Epidermal melanocyte (primary cell): Measurements from ENCODE around the gene NUAK2.

ENCODE experiments used
- DNase-seq: peaks from one replicate; pipeline ENCODE4 v3.0.0; 2011; ENCODE audit warnings: low spot score; ENCODE audit not compliant: insufficient read length

Gene NUAK2

DNA sequence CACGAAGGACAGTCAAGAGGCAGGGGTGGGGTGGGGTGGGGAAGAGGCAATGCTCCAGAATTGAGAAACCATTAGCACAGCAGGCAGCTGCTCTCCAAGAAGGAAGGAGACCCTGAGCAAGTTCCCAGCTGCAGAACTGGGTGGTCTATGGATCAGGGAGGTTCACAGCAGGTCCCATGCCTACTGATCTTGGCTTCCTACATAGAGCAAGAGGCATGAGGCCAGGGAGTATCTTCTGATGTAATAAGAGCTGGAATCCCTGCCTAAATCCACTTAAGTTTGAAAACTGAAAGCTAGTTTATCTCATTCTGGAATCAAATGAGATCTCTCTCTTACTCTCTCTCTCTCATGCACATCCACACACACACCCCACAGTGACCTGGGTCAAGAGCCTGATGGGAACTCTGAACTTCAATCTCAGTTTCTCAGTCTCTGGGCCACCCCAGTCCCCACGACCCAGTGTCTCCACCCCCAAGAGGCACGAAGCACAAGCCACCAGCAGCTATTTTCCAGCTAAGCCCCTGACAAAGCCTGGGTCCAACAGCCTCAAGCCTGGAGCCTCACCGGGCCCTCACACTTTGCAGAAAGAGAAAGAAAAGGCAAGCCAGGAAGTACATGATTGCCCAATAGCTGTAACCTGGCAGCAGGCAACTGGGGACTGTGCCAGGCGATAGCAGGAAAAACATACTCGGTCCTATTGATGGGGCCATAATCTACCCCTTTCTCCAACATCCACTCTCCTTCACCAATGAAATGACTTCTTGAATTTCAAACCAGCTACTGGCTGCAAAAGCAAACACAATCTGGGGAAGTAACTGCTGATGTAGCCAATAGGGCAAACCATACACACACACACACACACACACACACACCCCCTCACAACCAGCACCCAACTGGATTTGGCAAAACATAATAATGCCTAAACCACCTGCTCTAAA is 2.2 kb downstream of the NUAK2 start:
- no peak for DNase-seq

DNA sequence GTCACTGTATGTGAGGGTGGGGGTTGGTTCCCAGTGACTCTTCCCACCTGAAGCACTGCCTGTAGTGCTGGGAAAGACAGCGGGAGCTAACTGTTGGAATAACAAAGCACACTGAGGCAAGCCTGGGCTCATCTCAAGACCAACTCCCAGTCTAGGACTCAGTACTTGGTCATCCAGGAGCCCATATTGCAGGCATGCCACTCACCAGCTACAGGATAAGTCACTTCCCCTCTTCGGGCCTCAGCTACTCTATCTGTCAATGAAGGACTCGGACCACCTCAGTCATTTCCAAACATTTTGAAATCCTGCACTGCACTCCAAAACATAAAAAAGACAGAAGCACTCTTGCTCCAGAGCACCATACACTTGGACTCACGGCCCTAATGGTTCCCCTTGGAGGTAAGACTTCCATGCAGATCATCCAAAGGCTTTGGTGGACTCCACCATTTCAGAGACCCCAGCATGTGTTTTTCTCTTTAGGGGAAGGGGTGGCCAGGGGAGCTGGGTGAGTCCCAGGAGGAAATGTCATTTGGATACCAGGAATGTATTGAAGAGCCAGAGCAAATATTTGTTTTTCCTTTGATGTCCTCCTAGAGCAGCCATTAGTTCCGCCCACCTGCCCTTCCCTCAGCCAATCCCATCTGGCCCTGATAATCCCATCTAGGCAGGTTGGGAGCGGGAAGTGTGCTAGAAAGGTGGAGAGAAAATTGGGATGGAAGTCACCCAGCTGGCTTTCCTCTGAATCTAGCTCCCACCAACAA is 3.1 kb downstream of the NUAK2 start:
- no peak for DNase-seq

DNA sequence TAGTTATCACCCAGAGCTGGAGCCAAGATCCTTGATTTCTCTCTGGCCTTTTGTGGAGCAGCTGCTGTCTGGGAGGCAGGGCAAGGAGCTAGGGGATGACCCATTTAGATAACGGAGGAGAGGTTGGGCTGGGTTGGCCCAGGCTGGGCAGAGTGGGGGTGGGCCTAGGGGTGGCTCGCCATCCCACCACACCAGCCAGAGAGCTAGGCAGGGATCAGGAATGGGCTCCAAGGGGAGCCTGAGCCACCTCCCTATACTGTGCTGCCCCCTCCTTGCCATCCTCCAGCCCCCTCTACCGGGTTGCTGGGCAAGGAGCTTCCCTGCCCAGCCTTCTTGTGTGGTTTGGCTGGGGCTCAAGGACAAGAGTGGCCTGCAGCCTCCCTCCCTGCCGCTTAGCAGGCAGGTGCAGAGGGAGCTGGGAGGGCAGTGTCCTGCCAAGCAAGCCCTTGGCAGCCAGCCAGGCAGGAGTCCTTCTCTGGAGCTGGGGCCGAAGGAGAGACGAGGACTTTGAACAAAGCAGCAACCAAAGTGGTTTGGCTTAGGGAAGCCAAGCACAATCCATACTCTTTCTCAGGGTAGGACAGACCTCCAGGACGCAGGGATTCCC is 4.1 kb downstream of the NUAK2 start:
- DNase-seq = no peak

DNA sequence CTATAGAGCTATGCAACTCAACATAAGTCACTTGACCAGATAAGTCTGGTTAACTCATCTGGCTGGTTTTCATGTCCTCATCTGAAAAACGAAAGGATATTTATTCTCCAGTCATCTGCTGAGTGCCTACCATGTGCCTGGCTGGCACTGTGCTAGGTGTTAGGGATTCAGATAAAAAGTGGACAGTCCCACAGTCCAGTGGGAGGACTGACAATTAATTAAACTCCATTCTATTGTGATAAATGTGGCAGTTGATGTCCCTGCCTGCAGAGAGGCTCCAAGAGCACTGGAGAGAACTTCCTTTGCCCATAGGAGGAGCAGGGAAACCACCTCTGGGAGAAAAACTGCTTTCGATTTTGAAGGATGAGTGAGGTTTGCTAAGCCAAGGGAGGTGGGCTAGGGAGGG is 5.4 kb downstream of the NUAK2 start:
- DNase-seq = no peak

DNA sequence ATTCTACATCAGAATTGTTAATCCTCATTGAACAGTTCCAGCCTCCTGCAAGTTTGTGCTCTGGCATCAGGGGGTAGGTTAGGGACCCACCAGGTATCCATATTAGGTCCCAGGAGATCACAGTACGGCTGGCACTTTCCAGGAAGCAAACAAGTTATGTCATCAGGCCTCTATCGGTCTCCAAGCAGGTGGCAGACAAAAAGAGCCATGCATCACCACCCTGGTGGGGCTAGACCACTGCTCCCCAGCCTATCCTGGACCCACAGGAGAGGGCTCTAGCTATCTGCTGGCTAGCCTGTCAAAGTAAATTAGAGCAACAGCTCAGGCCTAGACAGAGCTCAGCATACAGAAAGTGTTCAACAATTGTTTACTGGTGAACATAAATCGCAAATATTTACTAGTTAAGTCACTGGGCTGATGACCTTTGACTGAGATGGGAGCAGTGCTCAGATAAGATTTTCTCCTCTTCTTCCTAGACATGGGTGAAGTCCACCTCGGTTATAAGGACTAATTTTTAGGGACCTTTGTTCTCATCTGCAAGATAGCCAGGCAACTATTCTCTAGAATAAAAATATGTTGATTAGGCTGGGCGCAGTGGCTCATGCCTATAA is 6.4 kb downstream of the NUAK2 start:
- no peak for DNase-seq

DNA sequence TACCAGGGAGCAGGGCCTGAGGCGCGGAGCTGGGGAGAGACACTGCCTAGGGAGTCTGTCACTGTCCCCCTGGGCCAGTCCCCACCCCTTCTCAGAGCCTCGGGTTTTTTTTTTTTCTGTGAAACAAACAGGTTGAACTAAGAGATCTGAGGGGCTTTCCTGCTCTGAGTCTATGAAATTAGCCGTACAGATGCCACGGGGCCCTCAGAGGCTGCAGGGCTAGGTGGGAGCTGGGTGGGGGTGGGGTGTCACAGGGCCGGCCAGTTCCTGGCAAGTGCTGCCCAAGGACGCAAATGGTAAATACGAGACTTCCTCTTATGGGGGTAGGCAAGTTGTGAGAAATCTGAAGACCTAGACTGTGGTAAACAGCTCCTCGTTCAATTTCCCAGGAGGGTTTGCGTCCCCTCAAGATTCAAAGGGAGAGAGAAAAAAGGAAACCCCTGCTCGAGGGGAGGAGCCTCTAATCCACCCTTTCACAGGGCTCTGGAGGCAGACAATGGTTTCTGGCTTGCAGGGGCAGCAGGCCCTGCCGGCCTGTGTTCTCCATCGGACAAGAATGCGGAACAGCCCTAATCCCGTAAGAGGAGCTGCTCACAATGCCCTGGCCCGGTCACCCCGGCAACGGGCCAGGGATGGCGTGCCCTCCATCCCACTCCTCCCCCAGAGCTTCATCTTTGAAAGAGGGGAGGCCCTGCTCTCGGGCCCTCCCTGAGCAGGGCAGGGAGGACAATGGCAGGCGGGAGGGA is 7.8 kb downstream of the NUAK2 start:
- peak; percentile 37 for DNase-seq

DNA sequence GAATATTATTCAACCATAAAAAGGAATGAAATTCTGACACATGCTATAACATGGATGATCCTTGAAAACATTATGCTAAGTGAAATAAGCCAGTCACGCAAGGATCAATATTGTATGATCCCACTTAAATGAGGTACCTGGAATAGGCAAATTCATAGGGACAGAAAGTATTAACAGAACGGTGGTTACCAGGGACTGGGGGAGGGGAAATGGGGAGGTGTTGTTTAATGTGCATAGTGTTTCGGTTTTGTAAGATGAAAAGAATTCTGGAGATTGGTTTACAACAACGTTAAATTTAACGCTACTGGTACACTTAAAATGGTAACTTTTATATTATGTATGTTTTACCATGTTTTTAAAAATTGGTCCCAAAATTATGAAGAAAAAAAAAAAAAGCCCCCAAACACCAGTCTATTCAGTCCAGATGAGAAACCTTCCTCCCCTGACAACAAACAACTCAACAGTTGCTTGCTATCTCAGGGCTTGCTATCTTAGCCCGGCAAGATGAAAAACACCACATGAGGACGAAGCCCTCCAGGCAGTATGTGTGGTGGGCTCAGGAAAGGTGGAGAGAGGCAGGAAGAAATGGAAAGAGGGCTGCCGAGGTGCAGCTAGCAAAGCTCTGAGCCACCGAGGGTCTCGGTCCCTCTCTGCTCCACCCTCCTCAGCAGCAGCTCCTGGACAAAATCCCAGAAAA is 8.5 kb downstream of the NUAK2 start:
- DNase-seq = no peak

DNA sequence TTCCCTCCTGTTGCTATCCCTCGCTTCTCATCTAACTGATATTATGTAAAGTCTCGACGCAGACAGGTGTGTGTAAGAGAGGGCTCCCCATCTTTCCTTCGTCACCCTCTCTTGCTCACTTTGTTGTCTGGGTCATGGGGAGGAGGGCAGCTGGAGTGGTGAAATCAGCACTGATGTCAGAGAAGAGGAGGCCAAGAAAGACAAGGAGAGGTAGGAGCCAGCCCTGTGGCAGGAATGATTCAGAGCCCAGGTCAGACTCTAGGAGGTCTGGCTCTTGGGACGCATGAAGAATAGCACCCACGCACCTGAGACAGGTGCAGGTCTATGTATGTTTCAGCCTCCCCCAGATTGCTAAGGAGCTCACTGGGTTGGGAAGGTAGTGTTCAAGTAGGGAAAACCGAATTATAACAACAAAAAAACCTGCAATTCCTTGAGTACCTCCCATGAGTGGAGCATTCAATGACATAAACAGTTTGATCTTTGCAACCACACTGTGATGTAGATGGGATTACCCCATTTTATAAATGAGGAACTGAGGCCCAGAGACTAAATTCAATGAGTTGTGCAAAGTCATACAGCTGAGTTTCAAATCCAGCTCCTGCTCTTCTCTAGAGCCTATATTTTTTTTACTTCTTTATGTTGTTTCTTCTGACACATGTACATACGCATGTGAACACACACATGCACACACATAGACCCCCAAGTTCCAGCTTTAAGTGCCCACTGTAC is 10.4 kb downstream of the NUAK2 start:
- no peak for DNase-seq

DNA sequence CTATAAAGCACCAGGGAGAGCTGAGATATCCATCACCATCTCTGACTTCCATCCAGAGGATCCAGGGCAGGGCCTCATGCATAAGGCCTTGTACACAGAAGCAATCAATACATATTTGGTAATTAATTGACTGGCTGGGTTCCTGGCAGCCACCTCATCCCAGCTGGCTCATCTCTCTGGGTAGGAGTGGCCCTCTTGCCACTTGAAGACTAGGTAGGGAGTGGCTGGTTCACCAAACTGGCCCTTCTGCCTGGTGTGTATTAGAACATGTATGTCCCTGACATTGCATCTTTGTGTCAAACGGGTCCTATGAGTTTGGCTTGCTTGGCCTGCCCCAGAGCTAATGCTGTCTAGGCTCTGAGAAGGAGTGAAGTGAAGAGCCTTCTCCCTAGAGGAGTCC is 11.8 kb downstream of the NUAK2 start:
- no peak for DNase-seq

DNA sequence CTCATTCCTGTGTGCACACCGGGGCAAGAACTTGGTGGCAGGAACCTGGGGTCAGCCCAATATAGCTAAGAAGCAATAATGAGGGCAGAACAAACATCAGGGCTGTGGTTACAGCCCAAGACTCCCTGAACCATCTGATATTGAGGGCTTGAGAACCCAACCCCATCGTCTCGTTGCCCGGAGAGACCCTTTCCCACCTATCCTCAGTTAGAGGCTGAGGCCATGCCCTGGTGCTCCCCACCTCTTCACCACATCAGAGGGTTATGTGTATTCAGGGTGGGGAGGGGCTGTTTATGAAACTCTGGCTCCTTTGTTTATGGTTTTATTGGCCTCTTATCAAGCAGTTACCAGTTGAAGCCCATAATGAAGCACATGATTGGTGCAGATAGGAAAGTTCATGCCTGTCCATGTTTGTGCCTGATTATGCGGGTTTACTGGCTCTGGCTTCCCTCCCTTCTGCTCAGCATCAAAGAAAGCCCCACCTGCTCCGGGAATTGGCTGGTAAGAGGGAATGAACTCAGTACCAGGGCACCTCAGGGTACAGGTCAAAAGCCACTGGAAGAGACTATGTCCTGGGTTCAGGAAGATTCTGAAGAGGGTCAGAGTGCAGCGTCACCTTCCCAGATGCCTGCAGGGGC is 14.5 kb downstream of the NUAK2 start:
- no peak for DNase-seq

DNA sequence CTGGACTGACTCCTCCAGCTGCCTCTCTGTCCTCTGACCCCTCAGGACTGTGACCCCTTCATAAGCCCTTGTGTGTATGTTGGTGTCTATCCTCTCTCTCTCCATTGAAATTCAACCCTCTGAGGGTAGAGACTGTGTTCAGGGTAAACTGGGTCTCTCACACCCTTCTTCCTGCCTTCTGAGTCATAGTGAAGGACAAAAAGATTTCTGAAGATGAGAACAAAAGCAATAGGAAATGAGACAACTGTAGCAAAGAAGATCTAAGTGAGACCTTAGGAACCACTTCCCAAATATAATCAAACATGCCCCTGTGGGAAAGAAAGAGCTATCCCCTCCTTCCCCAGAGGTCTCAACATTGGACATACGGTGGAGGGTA is 16.9 kb downstream of the NUAK2 start:
- DNase-seq = no peak

DNA sequence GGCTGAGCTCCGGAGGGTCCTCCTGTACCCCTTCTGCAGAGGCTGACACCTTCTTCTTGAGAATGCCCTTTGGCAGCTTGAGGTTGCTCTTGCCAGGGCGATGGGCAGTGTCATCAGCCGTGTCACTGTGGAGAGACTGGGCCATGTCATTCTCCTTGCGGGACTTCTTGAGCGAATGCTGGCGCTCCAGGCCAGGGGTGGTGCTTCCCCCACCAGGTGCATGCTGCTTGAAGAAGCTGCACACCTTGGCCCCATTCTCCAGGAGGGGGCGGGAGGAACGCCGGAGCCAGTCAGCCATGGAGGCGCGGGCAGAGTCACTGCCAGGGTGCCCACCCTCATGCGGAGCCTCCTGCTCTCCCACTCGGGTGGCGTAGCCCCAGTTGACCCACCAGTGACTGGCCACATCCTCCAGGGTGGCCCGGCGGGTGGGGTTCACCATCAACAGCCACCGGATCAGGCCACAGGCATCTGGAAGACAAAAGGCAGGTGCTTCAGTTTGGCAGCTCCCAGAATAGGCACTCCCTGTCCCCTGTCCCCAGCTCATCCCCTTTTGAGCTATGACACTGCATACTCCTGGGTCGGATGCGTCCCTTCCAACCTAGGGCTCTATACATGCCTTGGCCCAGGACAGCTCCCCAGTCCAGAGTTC is 17.4 kb downstream of the NUAK2 start:
- DNase-seq = no peak

DNA sequence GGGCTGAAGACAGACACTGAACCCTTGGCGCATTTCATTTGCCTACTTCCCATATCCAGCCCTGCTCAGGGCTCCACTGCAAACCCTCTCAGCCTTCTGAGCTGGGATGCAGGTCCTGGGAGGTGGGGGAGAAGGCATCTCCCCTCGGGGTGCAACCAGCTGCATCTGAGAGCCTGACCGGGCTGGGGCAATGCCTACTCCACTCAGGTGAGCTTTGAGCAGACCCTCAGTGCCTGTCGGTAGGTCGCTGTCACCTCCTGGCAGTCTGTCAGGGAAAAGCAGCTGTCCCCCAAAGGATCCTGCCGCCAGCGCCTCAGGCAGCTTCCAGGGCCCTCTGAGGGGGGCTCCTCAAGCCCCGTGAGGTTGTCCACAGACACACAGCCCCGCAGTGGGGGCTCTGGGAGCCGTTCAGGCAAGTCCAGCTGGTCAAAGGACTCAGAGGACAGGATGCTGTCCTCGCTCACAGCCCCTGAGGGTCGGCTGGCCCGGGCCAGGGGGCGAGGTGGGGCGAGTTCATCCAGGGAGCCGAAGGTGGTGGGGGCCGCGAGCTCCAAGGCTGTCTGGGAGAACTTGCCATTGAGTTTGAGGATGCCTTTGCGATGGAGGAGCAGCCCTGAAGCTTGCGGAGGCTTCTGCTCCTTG is 18.2 kb downstream of the NUAK2 start:
- DNase-seq = no peak

DNA sequence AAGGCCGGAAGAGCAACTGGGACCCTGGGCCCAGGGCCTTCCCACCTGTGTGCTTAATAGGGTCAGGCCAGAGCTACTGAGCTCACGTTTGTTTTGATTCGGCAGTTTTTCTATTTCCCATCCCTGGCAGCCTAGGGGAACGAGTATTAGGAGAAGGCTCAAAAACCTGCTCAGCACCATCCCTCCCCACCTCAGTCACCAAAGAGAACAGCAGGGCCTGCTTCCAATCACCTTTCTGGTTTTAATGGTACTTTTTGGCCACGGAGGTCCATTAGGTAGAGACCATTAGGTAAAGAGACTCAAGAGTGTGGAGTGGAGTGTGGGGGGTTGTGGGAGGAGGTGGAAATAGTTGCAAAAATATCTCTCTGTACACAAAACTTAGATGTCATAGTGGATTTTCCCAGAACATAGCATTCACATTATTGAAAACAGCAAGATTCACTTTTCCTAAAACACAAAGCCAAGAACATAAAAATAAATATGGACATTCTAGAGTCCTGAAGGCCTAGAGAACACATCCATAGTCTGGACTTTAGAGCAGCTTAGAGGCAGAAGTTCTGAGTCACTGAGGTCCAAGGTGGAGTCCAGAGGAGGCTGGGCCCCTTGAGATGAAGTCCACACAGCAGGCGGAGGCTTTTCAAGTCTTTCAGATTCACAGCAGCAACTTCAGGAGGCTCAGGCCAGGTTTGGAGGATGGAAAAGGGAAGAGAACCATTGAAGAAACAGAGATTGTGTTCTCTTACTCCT is 19.5 kb downstream of the NUAK2 start:
- no peak for DNase-seq

DNA sequence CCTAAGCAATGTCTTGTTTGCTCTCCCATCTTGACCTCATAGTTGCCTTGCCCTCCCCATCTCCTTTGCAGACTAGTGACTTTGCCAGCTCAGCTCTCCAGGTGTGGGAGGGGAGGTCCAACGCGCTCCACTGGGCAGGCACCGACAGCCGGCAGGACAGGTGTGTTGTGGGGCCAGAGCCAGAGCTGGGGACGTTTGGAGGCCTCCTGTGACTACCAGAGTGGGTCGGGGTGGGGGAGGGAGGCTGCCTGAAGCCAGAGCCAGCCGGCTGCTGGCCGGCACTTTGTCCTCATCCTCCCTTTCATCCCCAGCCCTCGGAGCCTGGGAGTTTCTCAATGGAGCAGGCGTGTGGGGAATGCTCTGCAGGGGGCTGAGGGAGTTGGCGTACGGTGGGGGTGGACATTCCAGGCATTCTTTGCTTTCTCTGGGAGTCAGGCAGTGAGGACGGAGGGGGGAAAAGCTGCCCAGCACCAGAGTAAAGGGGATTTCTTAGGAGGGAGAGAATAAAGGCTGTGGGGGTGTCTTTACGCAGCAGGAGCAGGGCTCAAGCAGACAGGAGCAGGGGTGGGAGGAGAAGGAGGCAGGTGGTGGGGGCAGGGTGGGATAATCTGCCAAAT is 20.2 kb downstream of the NUAK2 start:
- DNase-seq = peak; percentile 67

DNA sequence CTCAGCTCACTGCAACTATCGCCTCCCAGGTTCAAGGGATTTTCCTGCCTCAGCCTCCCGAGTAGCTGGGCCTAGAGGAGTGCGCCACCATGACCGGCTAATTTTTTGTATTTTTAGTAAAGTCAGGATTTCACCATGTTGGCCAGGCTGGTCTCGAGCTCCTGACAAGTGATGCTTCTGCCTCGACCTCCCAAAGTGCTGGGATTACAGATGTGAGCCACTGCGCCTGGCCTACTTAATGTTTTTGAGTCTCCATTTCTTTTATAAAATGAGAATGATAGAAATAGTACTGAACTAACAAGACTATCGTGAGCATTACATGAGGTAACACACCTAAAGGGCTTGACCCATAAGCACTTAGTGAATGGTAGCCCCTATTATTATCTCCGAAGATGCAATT is 21.4 kb downstream of the NUAK2 start:
- DNase-seq = no peak
